Liver (tissue), 9 donors: Measurements from ENCODE around the gene GRAMD1A. TPM values are rescaled to one million over a fixed set of nuclear protein-coding genes. Genes with fewer than 3 reads are reported as not detected.
A peak's percentile ranks its signal among the peaks of the same experiment; 100 is the strongest.

Source experiments
- DNase-seq: peaks from one replicate; pipeline ENCODE4 v3.0.0-alpha.2; 2017; ENCODE audit warnings: low spot score
- H3K27ac ChIP-seq, 2 donors: one replicate each; pipeline ENCODE4 v1.7.0; 2013; ENCODE audit warnings: inconsistent platforms in 2 of 2, low read length in 2 of 2, control low read depth in 1 of 2, low read depth in 1 of 2, mild to moderate bottlenecking in 1 of 2
- H3K27me3 ChIP-seq, 4 donors: one replicate each; pipeline versions ENCODE4 v1.6.1 to v1.7.0; 2013; ENCODE audit warnings: low read length in 3 of 4, inconsistent platforms in 1 of 4, mild to moderate bottlenecking in 1 of 4, moderate library complexity in 1 of 4; ENCODE audit not compliant: control insufficient read depth in 4 of 4, insufficient read depth in 4 of 4
- H3K36me3 ChIP-seq, 4 donors: one replicate each; pipeline versions ENCODE4 v1.6.1 to v1.7.0; 2013; ENCODE audit warnings: low read length in 3 of 4, mild to moderate bottlenecking in 3 of 4, low read depth in 1 of 4, moderate library complexity in 1 of 4; ENCODE audit not compliant: control insufficient read depth in 4 of 4, insufficient read depth in 3 of 4
- H3K4me1 ChIP-seq, 4 donors: one replicate each; pipeline versions ENCODE4 v1.6.1 to v1.7.0; 2013; ENCODE audit warnings: low read length in 3 of 4, mild to moderate bottlenecking in 3 of 4, moderate library complexity in 1 of 4; ENCODE audit not compliant: control insufficient read depth in 4 of 4, insufficient read depth in 4 of 4
- H3K4me3 ChIP-seq, 3 donors: one replicate each; pipeline versions ENCODE4 v1.6.1 to v1.7.0; 2013; ENCODE audit warnings: low read length in 3 of 3, control low read depth in 1 of 3, low read depth in 1 of 3, mild to moderate bottlenecking in 1 of 3
- H3K9ac ChIP-seq, 2 donors: one replicate each; pipeline ENCODE4 v1.7.0; 2013; ENCODE audit warnings: low read length in 2 of 2, mild to moderate bottlenecking in 2 of 2, moderate library complexity in 2 of 2, control low read depth in 1 of 2, low read depth in 1 of 2
- H3K9me3 ChIP-seq, 4 donors: one replicate each; pipeline versions ENCODE4 v1.6.1 to v1.7.0; 2013; ENCODE audit warnings: low read length in 3 of 4; ENCODE audit not compliant: control insufficient read depth in 4 of 4
- ATF3 ChIP-seq: IDR thresholded peaks from 2 replicates; pipeline ENCODE4 v1.6.1; 2016; ENCODE audit warnings: antibody characterized with exemption
- CTCF ChIP-seq: fragments of 150-350 bp; IDR thresholded peaks from 2 replicates; pipeline ENCODE4 v1.5.1; 2017; ENCODE audit warnings: improper control_type of control experiment, low read depth, low read length; ENCODE audit not compliant: missing input control
- EGR1 ChIP-seq, 2 donors: IDR thresholded peaks; 2 replicates each; pipeline ENCODE4 v1.6.1; 2016 to 2018; ENCODE audit warnings: antibody characterized with exemption in 2 of 2, low read depth in 2 of 2
- FOXA1 ChIP-seq: IDR thresholded peaks from 2 replicates; pipeline ENCODE4 v1.6.1; 2016; ENCODE audit warnings: antibody characterized with exemption
- FOXA2 ChIP-seq: IDR thresholded peaks from 2 replicates; pipeline ENCODE4 v1.6.1; 2016; ENCODE audit warnings: antibody characterized with exemption
- GABPA ChIP-seq, 2 donors: IDR thresholded peaks in 1 of 2; conservative IDR thresholded peaks in 1 of 2; 2 replicates each; pipeline ENCODE4 v1.6.1; 2016; ENCODE audit warnings: antibody characterized with exemption in 2 of 2, mild to moderate bottlenecking in 1 of 2, moderate library complexity in 1 of 2
- HNF4A ChIP-seq, 2 donors: conservative IDR thresholded peaks; 2 replicates each; pipeline ENCODE4 v1.6.1; 2016; ENCODE audit warnings: antibody characterized with exemption in 2 of 2, mild to moderate bottlenecking in 2 of 2
- HNF4G ChIP-seq: IDR thresholded peaks from 2 replicates; pipeline ENCODE4 v1.6.1; 2016; ENCODE audit warnings: antibody characterized with exemption
- JUND ChIP-seq, 2 donors: IDR thresholded peaks; 2 replicates each; pipeline ENCODE4 v1.6.1; 2016; ENCODE audit warnings: antibody characterized with exemption in 2 of 2
- MAX ChIP-seq: IDR thresholded peaks from 2 replicates; pipeline ENCODE4 v1.6.1; 2016; ENCODE audit warnings: antibody characterized with exemption
- NR2F2 ChIP-seq: IDR thresholded peaks from 2 replicates; pipeline ENCODE4 v1.6.1; 2016; ENCODE audit warnings: antibody characterized with exemption
- RAD21 ChIP-seq, 2 donors: IDR thresholded peaks; 2 replicates each; pipeline ENCODE4 v1.6.1; 2016; ENCODE audit warnings: antibody characterized with exemption in 2 of 2, mild to moderate bottlenecking in 2 of 2
- REST ChIP-seq: IDR thresholded peaks from 2 replicates; pipeline ENCODE4 v1.6.1; 2016; ENCODE audit warnings: antibody characterized with exemption, mild to moderate bottlenecking
- RXRA ChIP-seq, 2 donors: IDR thresholded peaks; 2 replicates each; pipeline ENCODE4 v1.6.1; 2017 to 2018; ENCODE audit warnings: antibody characterized with exemption in 2 of 2, mild to moderate bottlenecking in 1 of 2
- SP1 ChIP-seq: IDR thresholded peaks from 2 replicates; pipeline ENCODE4 v1.6.1; 2018; ENCODE audit warnings: antibody characterized with exemption, mild to moderate bottlenecking
- TAF1 ChIP-seq: conservative IDR thresholded peaks from 2 replicates; pipeline ENCODE4 v1.6.1; 2016; ENCODE audit warnings: antibody characterized with exemption, mild to moderate bottlenecking
- YY1 ChIP-seq: IDR thresholded peaks from 2 replicates; pipeline ENCODE4 v1.6.1; 2016; ENCODE audit warnings: antibody characterized with exemption, mild to moderate bottlenecking
- ZBTB33 ChIP-seq: IDR thresholded peaks from 2 replicates; pipeline ENCODE4 v1.6.1; 2016; ENCODE audit warnings: antibody characterized with exemption
- WGBS: extraction: QIAGEN DNeasy Blood & Tissue Kit; methylation state at CpG from one replicate; pipeline ENCODE4 v1.1.7; 2013; 5-methylcytosine and 5-hydroxymethylcytosine counted together
- polyA plus RNA-seq, 2 donors: library from polyadenylated mRNA; stranded (reverse) in 1 of 2; unstranded in 1 of 2; fragments of 200-250 nt in 1 of 2; fragments of >200 nt in 1 of 2; fragmentation: Nextera tagmentation in 1 of 2; extraction: Ambion mirVana in 1 of 2; gene quantifications; one replicate each; pipeline versions ENCODE4 v1.2.1 to v1.2.3, GENCODE V29; 2013 to 2015
- total RNA-seq, 2 donors: library from RNA; depleted of rRNA; stranded (reverse); fragments of >200 nt; gene quantifications; one replicate each; pipeline ENCODE4 v1.2.3, GENCODE V29; 2014
- donor health status: healthy.
- donor health status: healthy.
- donor health status: healthy.
- donor health status: healthy.
- donor health status: healthy.

The GRAMD1A gene
- total and polyA plus RNA-seq, 4 donors, result 8.6 to 14.1 (median 11.2) TPM

- peaks cover 9 to 54% (median 21%) of the 10 kb centered on the region in 4 donors for H3K4me1 ChIP-seq
- TF ChIP-seq JUND (IDR thresholded peaks at IDR 0.05) (peak in 1 of 2 donors; percentile 5), FOXA2 (no peak), REST (no peak)
- H3K27me3 ChIP-seq, result no peaks in the 10 kb centered on the region
- H3K9me3 ChIP-seq, result no peaks in the 10 kb centered on the region
- H3K4me3 ChIP-seq, result no peak overlapping the region
- no peaks in the 10 kb centered on the region for H3K36me3 ChIP-seq
- H3K9ac ChIP-seq, result no peak overlapping the region
- H3K27ac ChIP-seq, result peak overlapping the region; percentile 10 to 26
- WGBS, result 73% methylated on average over 17 of the region's 17 CpGs
- DNase-seq, result no peak
These were observed 38.7 kb downstream of the GRAMD1A start for GRCh38 chr19:35038623-35039512.

- TF ChIP-seq NR2F2 (no peak), FOXA2 (no peak), SP1 (no peak), YY1 (no peak), RXRA (IDR thresholded peaks at IDR 0.05) (no peak), HNF4G (no peak), RAD21 (IDR thresholded peaks at IDR 0.05) (no peak), JUND (IDR thresholded peaks at IDR 0.05) (no peak), ATF3 (no peak), REST (no peak), TAF1 (no peak), CTCF (no peak), FOXA1 (no peak), ZBTB33 (no peak), GABPA (IDR thresholded peaks at IDR 0.05 in 1 of 2, conservative IDR thresholded peaks at IDR 0.05 in 1 of 2) (no peak), EGR1 (IDR thresholded peaks at IDR 0.05; ENCODE audit: low read depth in 2 of 2) (no peak), MAX (no peak), HNF4A (conservative IDR thresholded peaks at IDR 0.05) (no peak)
These were observed 40.0 kb downstream of the GRAMD1A start for GRCh38 chr19:35039881-35040825.

More at GRCh38 chr19:35039881-35040825, 40.0 kb downstream of the GRAMD1A start:
- 41% methylated on average over 39 of the region's 39 CpGs for WGBS
- H3K4me1 ChIP-seq, result peaks cover 16 to 64% (median 29%) of the 10 kb centered on the region in 4 donors
- no peaks in the 10 kb centered on the region for H3K36me3 ChIP-seq
- peak overlapping the region in 1 of 2 donors; percentile 60 for H3K9ac ChIP-seq
- peak overlapping the region; percentile 93 to 98 for H3K27ac ChIP-seq
- no peak for DNase-seq
- no peak overlapping the region for H3K4me3 ChIP-seq
- H3K27me3 ChIP-seq, result no peaks in the 10 kb centered on the region
- no peaks in the 10 kb centered on the region for H3K9me3 ChIP-seq
